B cell (primary cell): Measurements from ENCODE around the gene AKAP11. TPM values are rescaled to one million over a fixed set of nuclear protein-coding genes. Genes with fewer than 3 reads are reported as not detected.

Experiments used
- ATAC-seq: fragments of 200-7000 bp; cut with Tn5 transposase; one replicate; pipeline ENCODE4 v1.10.0; 2021; ENCODE audit warnings: low read depth, mild to moderate bottlenecking, moderate number of reproducible peaks, moderate library complexity
- CTCF ChIA-PET: fragments of 350-600 bp; sonication (Branson Sonifier 250); formaldehyde crosslinking; loops from one replicate; lab custom pipeline; 2021; ENCODE audit warnings: antibody characterized with exemption, inconsistent platforms; lab: Charles Lee
- POLR2A ChIA-PET: fragments of 350-600 bp; sonication (Branson Sonifier 250); formaldehyde crosslinking; loops from one replicate; lab custom pipeline; 2021; ENCODE audit warnings: antibody characterized with exemption; lab: Charles Lee
- DNase-seq: peaks from one replicate; pipeline ENCODE4 v3.0.0; 2013
- H2AFZ ChIP-seq: 2 replicates; pipeline ENCODE4 v1.6.1; 2012; ENCODE audit warnings: mild to moderate bottlenecking, low read depth, low read length; ENCODE audit not compliant: insufficient read depth, poor library complexity, severe bottlenecking
- H3K27ac ChIP-seq, 2 donors: 1 replicate in 1 of 2; 2 replicates in 1 of 2; pipeline ENCODE4 v1.5.1; 2012 to 2013; ENCODE audit warnings: low read length in 2 of 2, mild to moderate bottlenecking in 2 of 2, moderate library complexity in 1 of 2
- H3K27me3 ChIP-seq, 4 experiments: fragments of 200-600 bp in 1 of 4; sonication (generic) in 1 of 4; replicated peaks in 1 of 4; 1 replicate in 2 of 4; 2 replicates in 2 of 4; pipeline versions ENCODE4 v1.6.1 to v1.7.0; 2013 to 2016; ENCODE audit warnings: low read length in 3 of 4, mild to moderate bottlenecking in 2 of 4, mixed read lengths in 1 of 4, moderate library complexity in 1 of 4; ENCODE audit not compliant: insufficient read depth in 4 of 4, control insufficient read depth in 3 of 4; ENCODE audit errors: control extremely low read depth in 1 of 4
- H3K36me3 ChIP-seq, 2 experiments: replicated peaks in 1 of 2; 1 replicate in 1 of 2; 2 replicates in 1 of 2; pipeline versions ENCODE4 v1.6.1 to v1.7.1; 2013; ENCODE audit warnings: low read length in 1 of 2; ENCODE audit not compliant: insufficient read depth in 2 of 2, control insufficient read depth in 1 of 2; ENCODE audit errors: control extremely low read depth in 1 of 2, extremely low read depth in 1 of 2
- H3K4me1 ChIP-seq, 2 donors: fragments of 200-600 bp in 1 of 2; sonication (generic) in 1 of 2; 1 replicate in 1 of 2; 2 replicates in 1 of 2; pipeline versions ENCODE4 v1.5.1 to v1.6.1; 2013 to 2017; ENCODE audit warnings: low read length in 2 of 2; ENCODE audit not compliant: control insufficient read depth in 2 of 2, insufficient read depth in 2 of 2
- H3K4me2 ChIP-seq: replicated peaks from 2 replicates; pipeline ENCODE3; 2012; ENCODE audit warnings: mild to moderate bottlenecking, low read depth, low read length; ENCODE audit not compliant: poor library complexity, severe bottlenecking
- H3K4me3 ChIP-seq, 5 experiments: fragments of 200-600 bp in 1 of 5; sonication (generic) in 1 of 5; 1 replicate in 3 of 5; 2 replicates in 2 of 5; pipeline versions ENCODE4 v1.5.1 to v1.7.0; 2011 to 2016; ENCODE audit warnings: low read length in 4 of 5, mild to moderate bottlenecking in 4 of 5, low read depth in 2 of 5, control low read depth in 1 of 5, moderate library complexity in 1 of 5; ENCODE audit not compliant: insufficient read depth in 1 of 5; ENCODE audit errors: control extremely low read depth in 1 of 5, extremely low read depth in 1 of 5
- H3K79me2 ChIP-seq: fragments of 200-600 bp; sonication (generic); one replicate; pipeline ENCODE4 v1.6.0; 2016; ENCODE audit warnings: low read length; ENCODE audit not compliant: control insufficient read depth, insufficient read depth
- H3K9ac ChIP-seq: fragments of 200-600 bp; sonication (generic); 2 replicates; pipeline ENCODE4 v1.6.1; 2017; ENCODE audit warnings: mild to moderate bottlenecking, low read length, moderate library complexity
- H3K9me3 ChIP-seq, 3 donors: one replicate each; pipeline versions ENCODE4 v1.6.1 to v1.7.1; 2013; ENCODE audit warnings: low read length in 2 of 3; ENCODE audit not compliant: control insufficient read depth in 2 of 3, insufficient read depth in 1 of 3; ENCODE audit errors: control extremely low read depth in 1 of 3
- H4K20me1 ChIP-seq: 2 replicates; pipeline ENCODE4 v1.6.0; 2012; ENCODE audit warnings: mild to moderate bottlenecking, low read length; ENCODE audit not compliant: insufficient read depth, control insufficient read depth, poor library complexity, severe bottlenecking
- H3K27ac Mint-ChIP-seq: one replicate; pipeline ENCODE4 v1.8.0; 2021; ENCODE audit warnings: mixed read lengths
- H3K27me3 Mint-ChIP-seq: one replicate; pipeline ENCODE4 v1.8.0; 2021; ENCODE audit warnings: mixed read lengths
- H3K4me1 Mint-ChIP-seq: one replicate; pipeline ENCODE4 v1.8.0; 2021; ENCODE audit warnings: mixed read lengths
- H3K4me3 Mint-ChIP-seq: one replicate; pipeline ENCODE4 v1.8.0; 2021; ENCODE audit warnings: mixed read lengths
- H3K9me3 Mint-ChIP-seq: one replicate; pipeline ENCODE4 v1.8.0; 2022; ENCODE audit warnings: mixed read lengths; ENCODE audit not compliant: insufficient read depth
- EZH2 ChIP-seq: IDR thresholded peaks from 2 replicates; pipeline ENCODE4 v1.6.1; 2012; ENCODE audit warnings: borderline replicate concordance, low read depth, mild to moderate bottlenecking, moderate library complexity, low read length; ENCODE audit not compliant: insufficient read depth, poor library complexity, severe bottlenecking
- WGBS: methylation state at CpG from one replicate; pipeline ENCODE4 v1.1.5; 2013; ENCODE audit warnings: missing lambda C conversion rate; ENCODE audit not compliant: insufficient coverage; 5-methylcytosine and 5-hydroxymethylcytosine counted together
- intact Hi-C: fragments of 100-400 bp; cut with micrococcal nuclease; formaldehyde crosslinking; loops from one replicate; pipeline ENCODE4 v1.10.0; 2022
- polyA plus RNA-seq: library from polyadenylated mRNA; depleted of rRNA; stranded (reverse); fragments of >200 nt; gene quantifications from 2 replicates; pipeline ENCODE4 v1.2.3, GENCODE V29; 2012
- total RNA-seq, 2 donors: library from RNA; stranded (reverse); fragments of 120-200 nt in 1 of 2; gene quantifications; 1 replicate in 1 of 2; 2 replicates in 1 of 2; pipeline versions ENCODE4 v1.2.3 to v1.2.4, GENCODE V29; 2013 to 2022
- TF ChIP-seq, protein P1 (sequence below): fragments of 200-600 bp; IDR thresholded peaks from one replicate; pipeline ENCODE4 v1.8.0; 2022; ENCODE audit warnings: antibody characterized with exemption, mild to moderate bottlenecking

The AKAP11 gene
- total and polyA plus RNA-seq, 2 donors (not counting 1 experiment from before 2014, with no cell fraction given), result 10.2 to 42.9 TPM

DNA sequence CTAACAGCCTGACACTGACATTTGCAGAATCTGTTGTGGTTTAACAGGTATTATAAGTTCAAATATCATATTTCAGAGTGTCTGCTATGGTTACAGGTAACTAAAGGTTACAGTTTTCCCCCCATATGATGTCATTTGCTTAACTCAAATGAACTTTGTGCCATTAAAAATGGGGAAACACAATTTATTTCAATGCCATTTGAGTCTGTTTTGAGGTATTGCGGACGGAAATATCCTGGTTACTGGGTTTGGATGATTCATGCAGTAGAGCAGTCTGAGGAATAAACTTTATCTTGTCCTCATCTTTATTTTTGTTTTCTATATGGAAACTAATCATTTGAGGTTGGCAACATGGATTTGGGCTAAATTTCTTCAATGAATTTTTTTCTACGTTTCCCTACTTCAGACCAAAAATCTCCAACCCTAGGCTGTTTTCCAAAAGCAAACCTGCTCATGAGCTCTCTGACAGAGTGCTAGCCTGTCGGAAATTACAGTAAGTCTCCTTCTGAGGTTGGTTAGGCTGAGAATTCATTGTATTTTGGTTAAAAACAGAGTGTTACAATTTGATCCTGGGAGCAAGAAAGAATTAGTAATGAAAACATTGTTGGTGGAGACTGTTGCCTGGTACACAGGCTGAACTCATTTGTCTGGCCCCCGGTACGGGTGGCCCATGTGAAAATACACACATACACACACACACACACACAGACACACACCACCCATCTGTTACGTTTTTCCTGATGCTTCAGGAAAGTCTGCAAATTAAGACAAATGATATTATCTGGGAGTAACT, 66.1 kb downstream of the AKAP11 start:
- Mint-ChIP-seq H3K4me1 (peaks cover 6% of the 10 kb centered on the region), H3K27ac (no peak overlapping the region), H3K4me3 (no peak overlapping the region), H3K9me3 (no peaks in the 10 kb centered on the region), H3K27me3 (no peaks in the 10 kb centered on the region)
- Histone ChIP-seq H3K36me3 (no peaks in the 10 kb centered on the region), H3K9me3 (no peaks in the 10 kb centered on the region), H3K4me2 (no peak overlapping the region), H3K4me1 (peaks cover 0 to 9% of the 10 kb centered on the region in 2 donors), H3K9ac (no peak overlapping the region), H3K27ac (no peak overlapping the region), H2AFZ (no peak overlapping the region), H3K4me3 (no peak overlapping the region), H4K20me1 (no peaks in the 10 kb centered on the region), H3K79me2 (no peaks in the 10 kb centered on the region), H3K27me3 (no peaks in the 10 kb centered on the region)
- TF ChIP-seq, protein P1, sequence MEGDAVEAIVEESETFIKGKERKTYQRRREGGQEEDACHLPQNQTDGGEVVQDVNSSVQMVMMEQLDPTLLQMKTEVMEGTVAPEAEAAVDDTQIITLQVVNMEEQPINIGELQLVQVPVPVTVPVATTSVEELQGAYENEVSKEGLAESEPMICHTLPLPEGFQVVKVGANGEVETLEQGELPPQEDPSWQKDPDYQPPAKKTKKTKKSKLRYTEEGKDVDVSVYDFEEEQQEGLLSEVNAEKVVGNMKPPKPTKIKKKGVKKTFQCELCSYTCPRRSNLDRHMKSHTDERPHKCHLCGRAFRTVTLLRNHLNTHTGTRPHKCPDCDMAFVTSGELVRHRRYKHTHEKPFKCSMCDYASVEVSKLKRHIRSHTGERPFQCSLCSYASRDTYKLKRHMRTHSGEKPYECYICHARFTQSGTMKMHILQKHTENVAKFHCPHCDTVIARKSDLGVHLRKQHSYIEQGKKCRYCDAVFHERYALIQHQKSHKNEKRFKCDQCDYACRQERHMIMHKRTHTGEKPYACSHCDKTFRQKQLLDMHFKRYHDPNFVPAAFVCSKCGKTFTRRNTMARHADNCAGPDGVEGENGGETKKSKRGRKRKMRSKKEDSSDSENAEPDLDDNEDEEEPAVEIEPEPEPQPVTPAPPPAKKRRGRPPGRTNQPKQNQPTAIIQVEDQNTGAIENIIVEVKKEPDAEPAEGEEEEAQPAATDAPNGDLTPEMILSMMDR, result no peak
- TF ChIP-seq EZH2, result no peak
- no peak for DNase-seq
- ChIA-PET CTCF (no interaction called here), POLR2A (no interaction called here)
- no peak for ATAC-seq
- WGBS, result no CpG with 5 or more reads among the region's 7 CpGs
- intact Hi-C loops, result no loop called here

DNA sequence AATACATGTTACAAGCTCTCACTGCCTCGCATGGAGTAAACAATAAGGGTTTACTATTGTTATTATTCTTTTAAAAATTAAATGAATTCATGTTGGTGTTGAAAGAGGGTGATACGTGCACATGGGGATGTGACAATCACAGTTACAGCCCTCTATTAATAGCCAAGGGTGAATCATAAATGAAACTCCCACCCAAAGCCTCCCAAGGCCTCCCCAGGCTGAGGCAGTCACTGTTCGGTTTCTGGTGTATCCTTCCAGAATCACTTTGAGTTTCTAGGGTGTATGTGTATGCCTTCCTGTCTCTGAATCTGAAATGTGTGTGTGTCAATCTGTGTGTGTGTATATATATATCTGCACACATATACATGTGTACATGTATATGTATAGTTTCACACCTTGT, 73.4 kb downstream of the AKAP11 start:
- no CpG with 5 or more reads among the region's 3 CpGs for WGBS
- Histone ChIP-seq H3K9me3 (no peaks in the 10 kb centered on the region), H3K79me2 (no peaks in the 10 kb centered on the region), H3K27ac (no peak overlapping the region), H3K4me2 (no peak overlapping the region), H3K36me3 (no peaks in the 10 kb centered on the region), H3K4me1 (no peaks in the 10 kb centered on the region), H3K4me3 (no peak overlapping the region), H4K20me1 (no peaks in the 10 kb centered on the region), H2AFZ (no peak overlapping the region), H3K9ac (no peak overlapping the region), H3K27me3 (no peaks in the 10 kb centered on the region)
- H3K4me1 Mint-ChIP-seq, result no peaks in the 10 kb centered on the region
- no peak overlapping the region for H3K27ac Mint-ChIP-seq
- no peak overlapping the region for H3K4me3 Mint-ChIP-seq
- CTCF ChIA-PET, result no interaction called here
- ATAC-seq, result no peak
- TF ChIP-seq, protein P1, result no peak
- TF ChIP-seq EZH2, result no peak
- H3K27me3 Mint-ChIP-seq, result no peaks in the 10 kb centered on the region
- POLR2A ChIA-PET, result no interaction called here
- no peaks in the 10 kb centered on the region for H3K9me3 Mint-ChIP-seq
- intact Hi-C loops, result no loop called here
- DNase-seq, result no peak
